ENCODE measurements around the gene SHKBP1. TPM values are rescaled to one million over a fixed set of nuclear protein-coding genes. Genes with fewer than 3 reads are reported as not detected.

Gene SHKBP1
- total and polyA plus RNA-seq, 2 of the 4 experiments (the other 2 are of a cell fraction): 15.6 to 94.0 TPM

GRCh38 chr19:40584007-40584406, 7.3 kb downstream of the SHKBP1 start:
- Histone ChIP-seq H3K4me2 (ENCODE audit: low read depth, low read length) (no peak overlapping the region), H3K4me1 (ENCODE audit: control insufficient read depth, insufficient read depth, low read length) (no peaks in the 10 kb centered on the region), H2BK15ac (ENCODE audit: low read depth, low read length) (no peak overlapping the region), H3K9ac (ENCODE audit: low read depth, low read length) (no peak overlapping the region), H3K56ac (ENCODE audit: extremely low read depth, insufficient read depth, low read length) (no peak overlapping the region), H3K27ac (ENCODE audit: insufficient read depth, low read length) (no peak overlapping the region), H4K8ac (ENCODE audit: low read depth in 2 of 2, low read length in 2 of 2) (no peak overlapping the region), H2AK9ac (replicated peaks; ENCODE audit: low read depth, low read length, poor library complexity) (no peak overlapping the region), H3K4me3 (ENCODE audit: insufficient read depth, low read depth, low read length) (no peak overlapping the region), H4K20me1 (ENCODE audit: insufficient read depth, low read length) (no peaks in the 10 kb centered on the region; the same call in 1 of the 2 replicates), H3K79me1 (ENCODE audit: low read depth in 1 of 2, low read length in 2 of 2) (peaks cover 0 to 4% of the 10 kb centered on the region in 2 experiments; a peak in 1 of 4 replicates), H3K9me1 (ENCODE audit: insufficient read depth, low read length) (peaks cover 4% of the 10 kb centered on the region; the same call in 1 of the 2 replicates), H3K27me3 (ENCODE audit: control insufficient read depth, insufficient read depth, low read length) (no peaks in the 10 kb centered on the region), H4K91ac (ENCODE audit: insufficient read depth, low read depth, low read length) (no peak overlapping the region), H2BK120ac (ENCODE audit: low read depth, low read length) (no peak overlapping the region), H3K9me3 (ENCODE audit: control insufficient read depth, insufficient read depth, low read length) (no peaks in the 10 kb centered on the region), H3K14ac (replicated peaks; ENCODE audit: low read depth, low read length) (no peak overlapping the region), H3K36me3 (ENCODE audit: control insufficient read depth, insufficient read depth, low read length) (peaks cover 61% of the 10 kb centered on the region), H3K23ac (ENCODE audit: low read depth, low read length) (no peak overlapping the region), H2BK20ac (ENCODE audit: low read depth, low read length) (no peak overlapping the region), H3K18ac (ENCODE audit: low read depth, low read length) (no peak overlapping the region), H2AK5ac (ENCODE audit: low read depth, low read length) (no peak overlapping the region), H4K5ac (ENCODE audit: low read depth, low read length) (no peak overlapping the region), H2BK5ac (ENCODE audit: low read depth, low read length, poor library complexity, severe bottlenecking) (no peak overlapping the region), H2AFZ (replicated peaks; ENCODE audit: low read length, poor library complexity) (no peak overlapping the region), H3K4ac (ENCODE audit: low read depth, low read length) (no peak overlapping the region)
- BruUV-seq (replicated peaks): no TSS peak
- in situ Hi-C loops (cut with MboI; ENCODE audit: low sequenced_read_pairs) (no loop called here), intact Hi-C loops (cut with micrococcal nuclease) (no loop called here), dilution Hi-C loops (cut with HindIII; ENCODE audit: low sequenced_read_pairs, unreplicated experiment) (no loop called here)
- ChIA-PET POLR2A (ENCODE audit: unreplicated experiment) (interaction anchor here (0.5 kb wide), 1 partner anchor 11 kb away, joined by 3 read pairs; no protein-coding TSS in a partner anchor), CTCF (no interaction called here)
- ATAC-seq (ENCODE audit: low read depth): peak; percentile 35; the same call in 1 of the 2 replicates
- DNase-seq: no peak
- WGBS, 2 experiments (ENCODE audit: extremely low coverage in 2 of 2, insufficient read length in 1 of 2): no CpG with 5 or more reads among the region's 5 CpGs
- TF ChIP-seq USF2 (IDR thresholded peaks at IDR 0.05; ENCODE audit: low read depth, low read length): no peak
- no peak for TF ChIP-seq MXI1 (IDR thresholded peaks at IDR 0.05; ENCODE audit: borderline replicate concordance, low read depth, low read length)
- TF ChIP-seq, protein P1, sequence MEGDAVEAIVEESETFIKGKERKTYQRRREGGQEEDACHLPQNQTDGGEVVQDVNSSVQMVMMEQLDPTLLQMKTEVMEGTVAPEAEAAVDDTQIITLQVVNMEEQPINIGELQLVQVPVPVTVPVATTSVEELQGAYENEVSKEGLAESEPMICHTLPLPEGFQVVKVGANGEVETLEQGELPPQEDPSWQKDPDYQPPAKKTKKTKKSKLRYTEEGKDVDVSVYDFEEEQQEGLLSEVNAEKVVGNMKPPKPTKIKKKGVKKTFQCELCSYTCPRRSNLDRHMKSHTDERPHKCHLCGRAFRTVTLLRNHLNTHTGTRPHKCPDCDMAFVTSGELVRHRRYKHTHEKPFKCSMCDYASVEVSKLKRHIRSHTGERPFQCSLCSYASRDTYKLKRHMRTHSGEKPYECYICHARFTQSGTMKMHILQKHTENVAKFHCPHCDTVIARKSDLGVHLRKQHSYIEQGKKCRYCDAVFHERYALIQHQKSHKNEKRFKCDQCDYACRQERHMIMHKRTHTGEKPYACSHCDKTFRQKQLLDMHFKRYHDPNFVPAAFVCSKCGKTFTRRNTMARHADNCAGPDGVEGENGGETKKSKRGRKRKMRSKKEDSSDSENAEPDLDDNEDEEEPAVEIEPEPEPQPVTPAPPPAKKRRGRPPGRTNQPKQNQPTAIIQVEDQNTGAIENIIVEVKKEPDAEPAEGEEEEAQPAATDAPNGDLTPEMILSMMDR (conservative IDR thresholded peaks at IDR 0.05; ENCODE audit: low read depth, low read length): peak; percentile 35; the same call in 1 of the 2 replicates
- TF ChIP-seq RCOR1 (IDR thresholded peaks at IDR 0.05; ENCODE audit: insufficient replicate concordance, low read length): no peak

Measured in IMR-90 (cell line).